ENCODE data around the gene HTATSF1. TPM values are rescaled to one million over a fixed set of nuclear protein-coding genes. Genes with fewer than 3 reads are reported as not detected.

Gene HTATSF1
- total RNA-seq, 1 experiment from 2014 or later = 49.5 TPM

GRCh38 chrX:136456133-136456532 is 41.3 kb upstream of the HTATSF1 start:
- H3K56ac ChIP-seq (ENCODE audit: insufficient read length, low read depth, low read length) = no peak overlapping the region
- Mint-ChIP-seq H3K36me3 (ENCODE audit: insufficient read depth in 1 of 3, low read depth in 3 of 3) (no peaks in the 10 kb centered on the region), H3K27ac (no peak overlapping the region), H3K4me3 (no peak overlapping the region), H3K4me1 (no peaks in the 10 kb centered on the region), H3K9me3 (peaks cover 36 to 37% of the 10 kb centered on the region in 2 experiments), H3K27me3 (ENCODE audit: low read depth) (peaks cover 2% of the 10 kb centered on the region; the same call in 1 of the 2 replicates)
- peaks cover 25% of the 10 kb centered on the region for H3K9me3 ChIP-seq (ENCODE audit: control insufficient read depth, low read depth, low read length)
- no peak overlapping the region for H2BK12ac ChIP-seq (ENCODE audit: insufficient read length, low read depth, low read length)
- H3K4me1 ChIP-seq (ENCODE audit: insufficient read depth, low read length) = no peaks in the 10 kb centered on the region
- H4K91ac ChIP-seq (ENCODE audit: insufficient read length, low read depth, low read length) = no peak overlapping the region
- no peak overlapping the region for H2AFZ ChIP-seq (ENCODE audit: low read length)
- no peak overlapping the region for H3K27ac ChIP-seq (ENCODE audit: insufficient read length, low read depth, low read length)
- no peak overlapping the region for H2BK5ac ChIP-seq (ENCODE audit: insufficient read length, low read length)
- TF ChIP-seq, protein P1, sequence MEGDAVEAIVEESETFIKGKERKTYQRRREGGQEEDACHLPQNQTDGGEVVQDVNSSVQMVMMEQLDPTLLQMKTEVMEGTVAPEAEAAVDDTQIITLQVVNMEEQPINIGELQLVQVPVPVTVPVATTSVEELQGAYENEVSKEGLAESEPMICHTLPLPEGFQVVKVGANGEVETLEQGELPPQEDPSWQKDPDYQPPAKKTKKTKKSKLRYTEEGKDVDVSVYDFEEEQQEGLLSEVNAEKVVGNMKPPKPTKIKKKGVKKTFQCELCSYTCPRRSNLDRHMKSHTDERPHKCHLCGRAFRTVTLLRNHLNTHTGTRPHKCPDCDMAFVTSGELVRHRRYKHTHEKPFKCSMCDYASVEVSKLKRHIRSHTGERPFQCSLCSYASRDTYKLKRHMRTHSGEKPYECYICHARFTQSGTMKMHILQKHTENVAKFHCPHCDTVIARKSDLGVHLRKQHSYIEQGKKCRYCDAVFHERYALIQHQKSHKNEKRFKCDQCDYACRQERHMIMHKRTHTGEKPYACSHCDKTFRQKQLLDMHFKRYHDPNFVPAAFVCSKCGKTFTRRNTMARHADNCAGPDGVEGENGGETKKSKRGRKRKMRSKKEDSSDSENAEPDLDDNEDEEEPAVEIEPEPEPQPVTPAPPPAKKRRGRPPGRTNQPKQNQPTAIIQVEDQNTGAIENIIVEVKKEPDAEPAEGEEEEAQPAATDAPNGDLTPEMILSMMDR (conservative IDR thresholded peaks at IDR 0.05) = no peak
- no peaks in the 10 kb centered on the region for H3K79me2 ChIP-seq (ENCODE audit: insufficient read depth, low read length)
- H2BK120ac ChIP-seq (ENCODE audit: low read depth, low read length, poor library complexity, severe bottlenecking) = no peak overlapping the region
- H3K23me2 ChIP-seq (ENCODE audit: insufficient read length, low read depth, low read length, poor library complexity, severe bottlenecking) = no peaks in the 10 kb centered on the region
- no peaks in the 10 kb centered on the region for H3K79me1 ChIP-seq (ENCODE audit: insufficient read depth, low read depth, low read length, poor library complexity, severe bottlenecking)
- DNase-seq = no peak
- no peak overlapping the region for H2BK15ac ChIP-seq (ENCODE audit: low read depth, low read length)
- no peak overlapping the region for H3K14ac ChIP-seq (ENCODE audit: insufficient read depth, low read length)
- H3K18ac ChIP-seq (ENCODE audit: insufficient read length, low read depth, low read length) = no peak overlapping the region
- H3K9ac ChIP-seq (ENCODE audit: extremely low read depth, insufficient read length, low read length) = no peak overlapping the region
- H3T11ph ChIP-seq (ENCODE audit: low read length) = no peak overlapping the region
- no peak overlapping the region for H3K23ac ChIP-seq (ENCODE audit: insufficient read length, low read depth, low read length)
- H2AK5ac ChIP-seq (ENCODE audit: insufficient read length, low read length) = no peak overlapping the region
- H2BK20ac ChIP-seq (ENCODE audit: low read depth, low read length, poor library complexity, severe bottlenecking) = no peak overlapping the region
- H4K20me1 ChIP-seq (ENCODE audit: control insufficient read depth, insufficient read depth, insufficient read length) = no peaks in the 10 kb centered on the region
- H3K27me3 ChIP-seq (ENCODE audit: insufficient read depth, low read length) = no peaks in the 10 kb centered on the region
- H4K5ac ChIP-seq (ENCODE audit: insufficient read length, low read depth, low read length) = no peak overlapping the region
- H3K4ac ChIP-seq (ENCODE audit: low read depth, low read length) = no peak overlapping the region
- WGBS (ENCODE audit: extremely low coverage, insufficient read length, low lambda C conversion rate) = no CpG with 5 or more reads among the region's 6 CpGs
- no peak overlapping the region for H4K8ac ChIP-seq (replicated peaks; ENCODE audit: insufficient read length, low read depth, low read length)
- no peak overlapping the region for H3K4me2 ChIP-seq (ENCODE audit: insufficient read depth, insufficient read length, low read length)

Data from H9 (cell line).